ENCODE results near the gene KDM8.

The KDM8 gene

GRCh38 chr16:27193300-27193990 lies 9.9 kb upstream of the KDM8 start:
- no peak for TF ChIP-seq CTCF (IDR thresholded peaks at IDR 0.05)

- TF ChIP-seq CTCF (IDR thresholded peaks at IDR 0.05), result no peak
These were observed 8.1 kb upstream of the KDM8 start for GRCh38 chr16:27195076-27195741.

GRCh38 chr16:27195941-27196595 lies 7.3 kb upstream of the KDM8 start:
- no peak for TF ChIP-seq CTCF (IDR thresholded peaks at IDR 0.05)

GRCh38 chr16:27197004-27197403 lies 6.3 kb upstream of the KDM8 start:
- no peak for TF ChIP-seq CTCF (IDR thresholded peaks at IDR 0.05)

GRCh38 chr16:27198451-27199234 lies 4.7 kb upstream of the KDM8 start:
- no peak for TF ChIP-seq CTCF (IDR thresholded peaks at IDR 0.05)

- TF ChIP-seq CTCF (IDR thresholded peaks at IDR 0.05), result no peak
These were observed 4.1 kb upstream of the KDM8 start for GRCh38 chr16:27199235-27199586.

- TF ChIP-seq CTCF (IDR thresholded peaks at IDR 0.05), result no peak
These were observed 3.6 kb upstream of the KDM8 start for GRCh38 chr16:27199736-27200135.
